ENCODE results near the gene DUSP15.
A peak's percentile ranks its signal among the peaks of the same experiment; 100 is the strongest.

DUSP15 gene

DNA sequence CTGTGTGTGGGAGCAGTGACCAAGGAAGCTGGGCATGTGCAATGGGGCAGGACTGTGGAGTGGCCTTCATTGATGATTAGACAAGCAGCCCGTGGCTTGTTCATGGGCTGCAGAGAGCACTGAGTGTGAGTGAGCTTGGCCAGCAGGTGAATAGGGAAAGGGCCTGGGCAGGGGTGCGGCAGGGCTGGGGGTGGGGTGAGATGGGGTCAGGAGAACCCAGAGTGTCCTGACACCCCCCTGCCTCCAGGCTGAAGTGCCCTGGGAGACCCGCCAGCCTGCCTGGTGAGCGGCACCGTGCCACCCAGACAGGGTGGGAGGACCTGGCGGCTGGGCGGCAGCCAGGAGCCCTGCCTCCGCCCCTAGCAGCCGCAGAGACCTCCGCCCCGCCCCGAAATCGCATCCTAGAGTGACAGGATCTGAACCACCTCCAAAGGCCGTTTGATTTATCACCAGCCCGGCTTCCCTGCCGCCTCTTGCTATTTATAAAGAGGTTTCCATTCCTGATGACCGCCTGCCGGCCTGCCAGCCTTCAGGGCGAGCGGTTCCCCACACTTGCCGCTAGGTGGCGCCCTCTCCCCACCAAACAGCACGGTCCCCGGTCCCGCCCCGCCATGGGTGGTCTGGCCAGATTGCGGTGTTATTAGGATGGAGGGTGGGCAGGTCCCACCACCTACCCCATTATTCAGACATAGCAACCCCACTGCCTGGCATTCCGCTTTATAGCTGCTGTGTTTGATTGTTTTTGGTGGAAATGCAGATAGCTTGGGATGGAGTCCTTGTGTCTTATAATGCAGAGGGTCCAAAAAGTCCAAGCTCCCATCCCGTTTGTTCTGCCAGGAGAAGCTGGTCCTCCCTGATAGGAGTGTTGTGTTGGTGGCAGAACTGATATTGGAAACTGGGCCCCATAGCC, 47.7 kb downstream of the DUSP15 start:
- Histone ChIP-seq H3K27ac (no peak overlapping the region), H3K36me3 (replicated peaks) (no peaks in the 10 kb centered on the region), H3K4me3 (ENCODE audit: low read depth, low read length) (no peak overlapping the region), H3K27me3 (replicated peaks) (no peaks in the 10 kb centered on the region)
- DNase-seq, result peak; percentile 55
- in situ Hi-C loops (cut with HindIII; ENCODE audit: low pct_ligation_motif_present, low sequenced_read_pairs), result no loop called here
- TF ChIP-seq, protein P1, sequence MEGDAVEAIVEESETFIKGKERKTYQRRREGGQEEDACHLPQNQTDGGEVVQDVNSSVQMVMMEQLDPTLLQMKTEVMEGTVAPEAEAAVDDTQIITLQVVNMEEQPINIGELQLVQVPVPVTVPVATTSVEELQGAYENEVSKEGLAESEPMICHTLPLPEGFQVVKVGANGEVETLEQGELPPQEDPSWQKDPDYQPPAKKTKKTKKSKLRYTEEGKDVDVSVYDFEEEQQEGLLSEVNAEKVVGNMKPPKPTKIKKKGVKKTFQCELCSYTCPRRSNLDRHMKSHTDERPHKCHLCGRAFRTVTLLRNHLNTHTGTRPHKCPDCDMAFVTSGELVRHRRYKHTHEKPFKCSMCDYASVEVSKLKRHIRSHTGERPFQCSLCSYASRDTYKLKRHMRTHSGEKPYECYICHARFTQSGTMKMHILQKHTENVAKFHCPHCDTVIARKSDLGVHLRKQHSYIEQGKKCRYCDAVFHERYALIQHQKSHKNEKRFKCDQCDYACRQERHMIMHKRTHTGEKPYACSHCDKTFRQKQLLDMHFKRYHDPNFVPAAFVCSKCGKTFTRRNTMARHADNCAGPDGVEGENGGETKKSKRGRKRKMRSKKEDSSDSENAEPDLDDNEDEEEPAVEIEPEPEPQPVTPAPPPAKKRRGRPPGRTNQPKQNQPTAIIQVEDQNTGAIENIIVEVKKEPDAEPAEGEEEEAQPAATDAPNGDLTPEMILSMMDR (IDR thresholded peaks at IDR 0.05; ENCODE audit: low read depth, low read length, missing control alignments), result peak; percentile 99

DNA sequence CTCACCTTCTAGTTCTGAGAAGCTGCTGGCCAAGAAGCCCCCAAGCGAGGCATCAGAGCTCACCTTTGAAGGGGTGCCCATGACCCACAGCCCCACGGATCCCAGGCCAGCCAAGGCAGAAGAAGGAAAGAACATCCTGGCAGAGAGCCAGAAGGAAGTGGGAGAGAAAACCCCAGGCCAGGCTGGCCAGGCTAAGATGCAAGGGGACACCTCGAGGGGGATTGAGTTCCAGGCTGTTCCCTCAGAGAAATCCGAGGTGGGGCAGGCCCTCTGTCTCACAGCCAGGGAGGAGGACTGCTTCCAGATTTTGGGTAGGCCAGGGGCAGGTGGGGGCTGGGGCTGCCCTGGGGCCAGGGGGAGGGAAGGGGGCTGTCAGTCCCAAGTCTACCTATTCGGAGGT, 48.9 kb downstream of the DUSP15 start:
- in situ Hi-C loops (cut with HindIII; ENCODE audit: low pct_ligation_motif_present, low sequenced_read_pairs), result no loop called here
- TF ChIP-seq, protein P1 (IDR thresholded peaks at IDR 0.05; ENCODE audit: low read depth, low read length, missing control alignments), result no peak
- no peak overlapping the region for H3K27ac ChIP-seq
- DNase-seq, result no peak
- H3K36me3 ChIP-seq (replicated peaks), result no peaks in the 10 kb centered on the region
- H3K27me3 ChIP-seq (replicated peaks), result no peaks in the 10 kb centered on the region
- H3K4me3 ChIP-seq (ENCODE audit: low read depth, low read length), result no peak overlapping the region

DNA sequence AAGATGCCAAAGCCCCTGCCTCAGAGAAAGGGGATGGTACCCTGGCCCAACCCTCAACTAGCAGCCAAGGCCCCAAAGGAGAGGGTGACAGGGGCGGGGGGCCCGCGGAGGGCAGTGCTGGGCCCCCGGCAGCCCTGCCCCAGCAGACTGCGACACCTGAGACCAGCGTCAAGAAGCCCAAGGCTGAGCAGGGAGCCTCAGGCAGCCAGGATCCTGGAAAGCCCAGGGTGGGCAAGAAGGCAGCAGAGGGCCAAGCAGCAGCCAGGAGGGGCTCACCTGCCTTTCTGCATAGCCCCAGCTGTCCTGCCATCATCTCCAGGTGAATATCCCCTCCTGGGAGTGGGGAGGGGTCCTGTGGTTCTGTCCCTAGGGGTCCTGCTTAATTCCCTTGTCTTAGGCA, 50.1 kb downstream of the DUSP15 start:
- Histone ChIP-seq H3K27me3 (replicated peaks) (no peaks in the 10 kb centered on the region), H3K4me3 (ENCODE audit: low read depth, low read length) (no peak overlapping the region), H3K36me3 (replicated peaks) (no peaks in the 10 kb centered on the region), H3K27ac (no peak overlapping the region)
- in situ Hi-C loops (cut with HindIII; ENCODE audit: low pct_ligation_motif_present, low sequenced_read_pairs), result no loop called here
- TF ChIP-seq, protein P1 (IDR thresholded peaks at IDR 0.05; ENCODE audit: low read depth, low read length, missing control alignments), result no peak
- DNase-seq, result no peak

DNA sequence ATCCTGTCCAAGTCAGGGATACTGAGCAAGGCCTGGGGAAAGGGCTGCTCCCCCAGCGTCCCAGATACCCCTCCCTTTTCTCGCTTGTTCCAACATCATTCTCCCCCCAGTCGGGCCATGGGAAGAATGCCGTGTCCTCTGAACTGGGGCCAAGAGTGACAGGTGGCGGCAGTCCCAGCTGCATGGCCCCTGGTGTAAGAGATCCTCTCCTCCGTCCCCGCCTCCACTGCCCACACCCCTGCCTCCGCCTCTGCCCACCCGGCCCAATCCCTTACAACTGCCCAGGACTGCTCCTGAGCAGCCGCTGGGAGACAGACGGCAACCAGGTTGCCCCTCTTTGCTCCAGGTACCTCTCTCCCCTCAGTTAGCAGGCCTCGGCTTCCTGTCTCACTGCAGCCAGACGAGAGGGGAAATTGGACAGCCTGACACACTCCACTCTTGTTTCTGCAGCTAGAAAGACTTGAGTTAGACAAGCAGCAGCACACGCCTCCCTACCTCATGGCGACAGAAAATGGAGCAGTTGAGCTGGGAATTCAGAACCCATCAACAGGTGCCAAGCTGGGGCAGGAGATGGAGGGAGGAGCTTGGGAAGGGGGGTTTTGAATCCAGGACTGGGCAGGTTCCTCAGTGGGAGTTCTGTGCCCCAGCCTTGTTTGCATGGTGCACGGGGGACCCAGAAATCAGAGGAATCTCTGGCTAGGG, 51.1 kb downstream of the DUSP15 start, which contains the start of gene MYLK2:
TSS of gene MYLK2 (plus strand) at position 274 of the 702 bp plus-strand sequence. CDS start at position 499, 225 bp downstream.
- in situ Hi-C loops (cut with HindIII; ENCODE audit: low pct_ligation_motif_present, low sequenced_read_pairs), result no loop called here

DNA sequence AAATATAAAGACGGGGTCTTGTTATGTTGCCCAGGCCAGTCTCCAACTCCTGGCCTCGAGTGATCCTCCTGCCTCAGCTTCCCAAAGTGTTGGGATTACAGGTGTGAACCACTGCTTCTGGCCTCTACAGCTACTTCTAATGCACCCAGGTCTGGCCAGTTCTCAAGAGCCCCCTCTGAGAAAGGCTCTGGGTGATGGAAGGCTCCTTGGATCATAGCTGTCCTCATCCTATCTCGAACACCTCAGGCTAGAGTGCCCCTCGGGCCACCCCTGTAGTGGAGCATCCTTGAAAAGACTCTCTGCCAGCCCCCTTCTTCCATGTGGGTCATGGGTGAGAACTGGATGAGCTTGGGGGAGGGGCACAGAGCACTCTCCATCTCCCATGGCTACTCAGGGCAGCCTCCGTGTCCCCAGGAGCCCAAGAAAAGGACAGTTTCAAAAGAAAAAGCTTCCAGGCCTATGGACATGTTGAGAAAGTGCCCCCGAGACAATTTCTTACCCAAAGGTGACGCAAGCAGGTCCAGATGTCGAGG, 51.9 kb downstream of the DUSP15 start:
- no peaks in the 10 kb centered on the region for H3K27me3 ChIP-seq (replicated peaks)
- no peaks in the 10 kb centered on the region for H3K36me3 ChIP-seq (replicated peaks)
- no peak overlapping the region for H3K4me3 ChIP-seq (ENCODE audit: low read depth, low read length)
- no peak for DNase-seq
- in situ Hi-C loops (cut with HindIII; ENCODE audit: low pct_ligation_motif_present, low sequenced_read_pairs), result no loop called here
- TF ChIP-seq, protein P1 (IDR thresholded peaks at IDR 0.05; ENCODE audit: low read depth, low read length, missing control alignments), result no peak
- no peak overlapping the region for H3K27ac ChIP-seq

More for the DNA sequence above, 51.1 kb downstream of the DUSP15 start, which contains the start of gene MYLK2:
- TF ChIP-seq, protein P1 (IDR thresholded peaks at IDR 0.05; ENCODE audit: low read depth, low read length, missing control alignments), result no peak
- Histone ChIP-seq H3K27me3 (replicated peaks) (no peaks in the 10 kb centered on the region), H3K27ac (no peak within 1 kb of the TSS), H3K4me3 (ENCODE audit: low read depth, low read length) (no peak within 1 kb of the TSS), H3K36me3 (replicated peaks) (no peaks in the 10 kb centered on the region)
- no peak for DNase-seq
